Skeletal muscle satellite cell (primary cell): Measurements from ENCODE around the gene CETN1.

Source experiments
- H3K27me3 ChIP-seq: 2 replicates; pipeline ENCODE4 v1.7.0; 2013; ENCODE audit warnings: low read length; ENCODE audit not compliant: control insufficient read depth, insufficient read depth
- H3K36me3 ChIP-seq: 2 replicates; pipeline ENCODE4 v1.7.0; 2013; ENCODE audit warnings: mild to moderate bottlenecking, control low read depth, low read length; ENCODE audit not compliant: insufficient read depth
- H3K4me1 ChIP-seq: 2 replicates; pipeline ENCODE4 v1.7.0; 2013; ENCODE audit warnings: low read length; ENCODE audit not compliant: control insufficient read depth, insufficient read depth
- H3K4me2 ChIP-seq: 2 replicates; pipeline ENCODE4 v1.7.0; 2013; ENCODE audit warnings: mild to moderate bottlenecking, low read length
- H3K4me3 ChIP-seq: 2 replicates; pipeline ENCODE4 v1.7.0; 2013; ENCODE audit warnings: low read length
- H3K9ac ChIP-seq: 2 replicates; pipeline ENCODE4 v1.7.0; 2013; ENCODE audit warnings: mild to moderate bottlenecking, low read depth, low read length, moderate library complexity
- H3K9me3 ChIP-seq: replicated peaks from 2 replicates; pipeline ENCODE4 v1.7.0; 2013; ENCODE audit warnings: mild to moderate bottlenecking, control low read depth, low read length

CETN1 gene

GRCh38 chr18:631560-631959 is 51.4 kb downstream of the CETN1 start:
- Histone ChIP-seq H3K4me2 (no peak overlapping the region), H3K4me3 (no peak overlapping the region), H3K9me3 (no peaks in the 10 kb centered on the region), H3K4me1 (no peaks in the 10 kb centered on the region), H3K36me3 (no peaks in the 10 kb centered on the region), H3K27me3 (peaks cover 9% of the 10 kb centered on the region), H3K9ac (no peak overlapping the region)
